KOPT-K1 (cell line): ENCODE data around the gene GNG2.

Experiments
- H3K27ac ChIP-seq: fragments of 200-600 bp; sonication (generic); 2 replicates; pipeline ENCODE4 v1.5.1; 2016; ENCODE audit warnings: antibody characterized with exemption, mild to moderate bottlenecking, low read depth, low read length; ENCODE audit not compliant: poor library complexity, severe bottlenecking
- H3K36me3 ChIP-seq: fragments of 200-600 bp; sonication (generic); 2 replicates; pipeline ENCODE4 v1.5.1; 2017; ENCODE audit warnings: antibody characterized with exemption, mild to moderate bottlenecking, low read length, moderate library complexity; ENCODE audit not compliant: insufficient read depth
- H3K9me3 ChIP-seq: fragments of 200-600 bp; sonication (generic); 2 replicates; pipeline ENCODE4 v1.5.1; 2017; ENCODE audit warnings: antibody characterized with exemption, low read length, mild to moderate bottlenecking; ENCODE audit not compliant: insufficient read depth, poor library complexity, severe bottlenecking

Gene GNG2

GRCh38 chr14:51869411-51870100, 9.1 kb downstream of the GNG2 start:
- no peak overlapping the region for H3K27ac ChIP-seq
- H3K36me3 ChIP-seq = peaks cover 19% of the 10 kb centered on the region; the same call in 1 of the 2 replicates
- no peaks in the 10 kb centered on the region for H3K9me3 ChIP-seq

GRCh38 chr14:51870606-51871005, 10.2 kb downstream of the GNG2 start:
- H3K36me3 ChIP-seq = peaks cover 19% of the 10 kb centered on the region; the same call in 1 of the 2 replicates
- H3K9me3 ChIP-seq = no peaks in the 10 kb centered on the region
- no peak overlapping the region for H3K27ac ChIP-seq

- peaks cover 26% of the 10 kb centered on the region; the same call in 1 of the 2 replicates for H3K36me3 ChIP-seq
- H3K9me3 ChIP-seq = no peaks in the 10 kb centered on the region
- H3K27ac ChIP-seq = no peak overlapping the region
Observed at GRCh38 chr14:51871846-51872245, 11.4 kb downstream of the GNG2 start.

GRCh38 chr14:51872396-51872795, 12.0 kb downstream of the GNG2 start:
- Histone ChIP-seq H3K36me3 (peaks cover 31% of the 10 kb centered on the region), H3K27ac (no peak overlapping the region), H3K9me3 (no peaks in the 10 kb centered on the region)

- Histone ChIP-seq H3K9me3 (no peaks in the 10 kb centered on the region), H3K27ac (no peak overlapping the region), H3K36me3 (peaks cover 39% of the 10 kb centered on the region)
Observed at GRCh38 chr14:51873221-51873893, 12.9 kb downstream of the GNG2 start.

- peaks cover 61% of the 10 kb centered on the region for H3K36me3 ChIP-seq
- no peak overlapping the region for H3K27ac ChIP-seq
- no peaks in the 10 kb centered on the region for H3K9me3 ChIP-seq
Observed at GRCh38 chr14:51877810-51878209, 17.4 kb downstream of the GNG2 start.

- no peak overlapping the region for H3K27ac ChIP-seq
- no peaks in the 10 kb centered on the region for H3K9me3 ChIP-seq
- H3K36me3 ChIP-seq = peaks cover 54% of the 10 kb centered on the region
Observed at GRCh38 chr14:51879170-51879569, 18.8 kb downstream of the GNG2 start.

GRCh38 chr14:51880835-51881580, 20.6 kb downstream of the GNG2 start:
- H3K27ac ChIP-seq = no peak overlapping the region
- H3K9me3 ChIP-seq = no peaks in the 10 kb centered on the region
- H3K36me3 ChIP-seq = peaks cover 58% of the 10 kb centered on the region

GRCh38 chr14:51881636-51882035, 21.2 kb downstream of the GNG2 start:
- H3K36me3 ChIP-seq = peaks cover 55% of the 10 kb centered on the region
- H3K27ac ChIP-seq = no peak overlapping the region
- no peaks in the 10 kb centered on the region for H3K9me3 ChIP-seq

GRCh38 chr14:51883232-51883631, 22.8 kb downstream of the GNG2 start:
- Histone ChIP-seq H3K27ac (no peak overlapping the region), H3K36me3 (peaks cover 53% of the 10 kb centered on the region), H3K9me3 (no peaks in the 10 kb centered on the region)

GRCh38 chr14:51884086-51884927, 23.9 kb downstream of the GNG2 start:
- Histone ChIP-seq H3K9me3 (no peaks in the 10 kb centered on the region), H3K27ac (no peak overlapping the region), H3K36me3 (peaks cover 53% of the 10 kb centered on the region)

- H3K27ac ChIP-seq = no peak overlapping the region
- H3K9me3 ChIP-seq = no peaks in the 10 kb centered on the region
- H3K36me3 ChIP-seq = peaks cover 33% of the 10 kb centered on the region
Observed at GRCh38 chr14:51889851-51890250, 29.4 kb downstream of the GNG2 start.

GRCh38 chr14:51894250-51894649, 33.8 kb downstream of the GNG2 start:
- Histone ChIP-seq H3K9me3 (no peaks in the 10 kb centered on the region), H3K36me3 (peaks cover 47% of the 10 kb centered on the region), H3K27ac (no peak overlapping the region)

- Histone ChIP-seq H3K36me3 (peaks cover 43% of the 10 kb centered on the region), H3K9me3 (no peaks in the 10 kb centered on the region), H3K27ac (no peak overlapping the region)
Observed at GRCh38 chr14:51895375-51895774, 35.0 kb downstream of the GNG2 start.
